Mucosa of descending colon (tissue), 3 donors: ENCODE results near the gene MUTYH. TPM values are rescaled to one million over a fixed set of nuclear protein-coding genes. Genes with fewer than 3 reads are reported as not detected.
"Not testable (repeated sequence)": the region's sequence is repeated elsewhere in the genome, so short reads cannot be mapped to it uniquely, and the experiment has no call there.

Source experiments
- ATAC-seq: fragments of 200-7000 bp; cut with Tn5 transposase; one replicate; pipeline ENCODE4 v1.9.1; 2020; ENCODE audit warnings: mild to moderate bottlenecking, moderate library complexity
- DNase-seq, 3 donors: peaks; one replicate each; pipeline ENCODE4 v3.0.0-alpha.2; 2020
- H3K36me3 ChIP-seq: fragments of 200-600 bp; one replicate; pipeline ENCODE4 v1.8.0; 2021; ENCODE audit warnings: low read depth, mild to moderate bottlenecking
- H3K4me1 ChIP-seq: fragments of 200-600 bp; one replicate; pipeline ENCODE4 v1.8.0; 2021; ENCODE audit warnings: low read depth, mild to moderate bottlenecking
- H3K4me3 ChIP-seq: fragments of 200-600 bp; one replicate; pipeline ENCODE4 v1.8.0; 2021; ENCODE audit warnings: mild to moderate bottlenecking
- H3K9me3 ChIP-seq: fragments of 200-600 bp; one replicate; pipeline ENCODE4 v1.8.0; 2021; ENCODE audit warnings: mild to moderate bottlenecking
- intact Hi-C, 2 donors: fragments of 100-400 bp; cut with DNase I in 1 of 2; cut with micrococcal nuclease in 1 of 2; formaldehyde crosslinking; loops; one replicate each; pipeline versions ENCODE4 v1.11.0 to v1.11.1; 2022; cut with DNase I, micrococcal nuclease
- total RNA-seq, 3 donors: library from RNA; stranded (reverse); fragmentation: NEBNext Ultra II Directional in 2 of 3; extraction: Animal tissue kit (Norgen Biotek cat#: 25700) in 2 of 3; gene quantifications; one replicate each; pipeline versions ENCODE4 v1.2.1 to v1.2.4, GENCODE V29; 2021 to 2023
- TF ChIP-seq, protein P1 (sequence below): fragments of 200-600 bp; IDR thresholded peaks from one replicate; pipeline ENCODE4 v1.8.0; 2022; ENCODE audit warnings: antibody characterized with exemption, mild to moderate bottlenecking
- donor health status: DM: no; HTN: no; CAD: no; lungs with moderate emphysema.
- donor health status: DM: no; HTN: no; CAD: no.
- donor health status: DM: no; HTN: yes; CAD: no.

The MUTYH gene
- total RNA-seq, 3 donors from 2014 or later: 30.0 to 43.1 (median 35.8) TPM

DNA sequence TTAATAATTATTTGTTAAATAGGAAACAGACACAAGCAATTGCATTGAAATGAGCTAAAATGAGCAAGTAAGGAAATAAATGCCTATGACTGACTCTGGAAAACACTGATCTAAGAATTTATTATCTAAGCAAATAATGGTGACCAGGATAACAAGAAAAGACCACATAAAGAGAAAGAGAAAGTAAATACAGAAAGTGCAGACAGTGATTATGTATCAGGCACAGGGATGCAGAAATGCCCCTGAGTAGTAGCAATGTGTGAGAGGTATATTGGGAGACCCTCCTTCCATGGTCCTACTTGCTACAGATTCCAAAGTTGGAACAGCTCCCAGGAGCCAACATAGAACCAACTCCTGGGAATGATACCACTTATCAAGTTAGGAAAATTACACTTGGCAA is 33.3 kb upstream of the MUTYH start:
- H3K4me1 ChIP-seq: no peaks in the 10 kb centered on the region
- no peak overlapping the region for H3K4me3 ChIP-seq
- H3K9me3 ChIP-seq: no peaks in the 10 kb centered on the region
- intact Hi-C loops: no loop called here
- no peak for DNase-seq
- TF ChIP-seq, protein P1, sequence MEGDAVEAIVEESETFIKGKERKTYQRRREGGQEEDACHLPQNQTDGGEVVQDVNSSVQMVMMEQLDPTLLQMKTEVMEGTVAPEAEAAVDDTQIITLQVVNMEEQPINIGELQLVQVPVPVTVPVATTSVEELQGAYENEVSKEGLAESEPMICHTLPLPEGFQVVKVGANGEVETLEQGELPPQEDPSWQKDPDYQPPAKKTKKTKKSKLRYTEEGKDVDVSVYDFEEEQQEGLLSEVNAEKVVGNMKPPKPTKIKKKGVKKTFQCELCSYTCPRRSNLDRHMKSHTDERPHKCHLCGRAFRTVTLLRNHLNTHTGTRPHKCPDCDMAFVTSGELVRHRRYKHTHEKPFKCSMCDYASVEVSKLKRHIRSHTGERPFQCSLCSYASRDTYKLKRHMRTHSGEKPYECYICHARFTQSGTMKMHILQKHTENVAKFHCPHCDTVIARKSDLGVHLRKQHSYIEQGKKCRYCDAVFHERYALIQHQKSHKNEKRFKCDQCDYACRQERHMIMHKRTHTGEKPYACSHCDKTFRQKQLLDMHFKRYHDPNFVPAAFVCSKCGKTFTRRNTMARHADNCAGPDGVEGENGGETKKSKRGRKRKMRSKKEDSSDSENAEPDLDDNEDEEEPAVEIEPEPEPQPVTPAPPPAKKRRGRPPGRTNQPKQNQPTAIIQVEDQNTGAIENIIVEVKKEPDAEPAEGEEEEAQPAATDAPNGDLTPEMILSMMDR: no peak
- no peaks in the 10 kb centered on the region for H3K36me3 ChIP-seq
- ATAC-seq: no peak

DNA sequence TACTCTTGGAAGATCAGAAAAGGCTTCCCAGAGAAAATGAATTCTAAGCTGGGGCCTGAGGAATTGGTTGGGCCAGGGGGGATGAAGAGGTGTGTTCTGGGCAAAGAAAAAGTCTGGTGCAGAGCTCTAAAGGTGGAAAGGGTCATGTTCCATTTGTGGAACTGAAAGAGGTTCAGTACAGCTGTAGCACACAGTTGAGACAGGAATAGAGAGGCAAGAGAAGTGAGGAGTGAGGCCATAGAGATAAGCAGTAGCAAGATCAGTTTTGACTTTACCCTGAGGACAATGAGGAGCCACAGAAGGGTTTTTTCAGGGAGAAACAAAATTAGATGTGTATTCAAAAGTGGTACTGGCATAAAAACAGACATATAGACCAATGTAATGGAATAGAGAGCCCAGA is 30.3 kb upstream of the MUTYH start:
- intact Hi-C loops: no loop called here
- no peaks in the 10 kb centered on the region for H3K4me1 ChIP-seq
- no peak overlapping the region for H3K4me3 ChIP-seq
- TF ChIP-seq, protein P1: no peak
- H3K9me3 ChIP-seq: no peaks in the 10 kb centered on the region
- no peak for ATAC-seq
- H3K36me3 ChIP-seq: no peaks in the 10 kb centered on the region
- DNase-seq: no peak

DNA sequence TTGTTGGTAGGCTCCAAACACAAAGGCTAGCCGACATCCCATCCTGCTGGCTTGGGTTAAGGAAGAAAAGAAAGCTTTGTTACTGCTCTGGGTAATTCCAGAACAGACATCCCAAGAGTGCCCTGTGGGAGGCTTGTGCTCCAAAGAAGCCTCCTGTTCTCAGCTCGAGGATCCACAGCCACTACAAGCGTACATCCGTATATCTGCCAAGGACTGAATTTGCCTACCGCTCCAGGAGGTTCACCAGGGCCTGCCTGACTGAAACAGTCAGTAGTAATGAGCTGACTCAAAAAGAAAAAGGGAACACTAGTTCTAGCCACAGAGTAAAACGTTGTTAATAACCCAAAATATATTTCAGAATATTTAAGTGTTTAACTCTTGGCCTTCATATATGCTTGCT is 24.8 kb upstream of the MUTYH start:
- intact Hi-C loops: loop anchor here in 1 of 2 donors (10.0 kb wide), 1 partner anchor 210 kb away; no protein-coding TSS in a partner anchor
- H3K4me1 ChIP-seq: peaks cover 16% of the 10 kb centered on the region
- DNase-seq (no peak), ATAC-seq (no peak)
- H3K36me3 ChIP-seq: no peaks in the 10 kb centered on the region
- no peaks in the 10 kb centered on the region for H3K9me3 ChIP-seq
- TF ChIP-seq, protein P1: no peak
- no peak overlapping the region for H3K4me3 ChIP-seq

DNA sequence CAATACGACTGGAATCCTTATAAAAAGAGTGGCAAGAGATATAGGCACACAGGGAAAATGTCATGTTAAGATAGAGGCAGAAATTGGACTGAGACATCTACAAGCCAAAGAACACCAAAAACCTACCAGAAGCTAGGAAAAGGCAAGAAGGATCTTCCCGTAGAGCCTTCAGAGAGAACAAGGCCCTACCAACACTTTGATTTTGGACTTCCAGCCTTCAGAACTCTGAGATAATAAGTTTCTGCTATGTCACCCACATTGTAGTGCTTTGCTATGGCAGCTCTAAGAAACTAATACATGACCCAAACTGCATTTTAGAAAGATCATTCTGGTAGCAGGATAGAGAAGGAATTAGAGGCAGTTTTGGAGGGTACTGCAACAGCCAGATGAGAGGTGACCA is 24.1 kb upstream of the MUTYH start:
- Histone ChIP-seq H3K4me3 (no peak overlapping the region), H3K36me3 (no peaks in the 10 kb centered on the region), H3K9me3 (no peaks in the 10 kb centered on the region), H3K4me1 (peaks cover 18% of the 10 kb centered on the region)
- no peak for DNase-seq
- TF ChIP-seq, protein P1: no peak
- no peak for ATAC-seq
- intact Hi-C loops: loop anchor here in 1 of 2 donors (10.0 kb wide), 1 partner anchor 211 kb away; no protein-coding TSS in a partner anchor

DNA sequence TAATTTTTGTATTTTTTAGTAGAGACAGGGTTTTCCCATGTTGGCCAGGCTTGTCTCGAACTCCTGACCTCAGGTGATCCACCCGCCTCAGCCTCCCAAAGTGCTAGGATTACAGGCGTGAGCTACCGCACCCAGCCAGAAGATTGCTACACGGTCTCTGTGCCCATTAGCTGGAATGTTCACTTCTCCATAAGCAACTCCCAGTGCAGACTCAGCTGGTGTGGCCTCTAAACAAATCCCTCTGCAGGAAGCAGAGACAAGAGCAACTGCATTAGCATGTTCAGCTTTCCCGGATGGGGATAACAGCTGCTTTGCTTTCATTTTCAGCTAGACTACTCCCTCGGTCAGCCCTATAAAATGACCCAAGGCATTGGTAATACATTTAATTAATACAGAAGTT is 20.7 kb upstream of the MUTYH start:
- H3K36me3 ChIP-seq, H3K4me3 ChIP-seq, H3K9me3 ChIP-seq: not testable (repeated sequence)
- H3K4me1 ChIP-seq: peaks cover 18% of the 10 kb centered on the region
- intact Hi-C loops: loop anchor here in 1 of 2 donors (2.0 to 10.0 kb wide), 2 partner anchors 130 to 214 kb away; partner anchors contain the start of gene TESK2
- DNase-seq (peak in 2 of 3 donors; percentile 43 to 63), ATAC-seq (peak; percentile 97)

DNA sequence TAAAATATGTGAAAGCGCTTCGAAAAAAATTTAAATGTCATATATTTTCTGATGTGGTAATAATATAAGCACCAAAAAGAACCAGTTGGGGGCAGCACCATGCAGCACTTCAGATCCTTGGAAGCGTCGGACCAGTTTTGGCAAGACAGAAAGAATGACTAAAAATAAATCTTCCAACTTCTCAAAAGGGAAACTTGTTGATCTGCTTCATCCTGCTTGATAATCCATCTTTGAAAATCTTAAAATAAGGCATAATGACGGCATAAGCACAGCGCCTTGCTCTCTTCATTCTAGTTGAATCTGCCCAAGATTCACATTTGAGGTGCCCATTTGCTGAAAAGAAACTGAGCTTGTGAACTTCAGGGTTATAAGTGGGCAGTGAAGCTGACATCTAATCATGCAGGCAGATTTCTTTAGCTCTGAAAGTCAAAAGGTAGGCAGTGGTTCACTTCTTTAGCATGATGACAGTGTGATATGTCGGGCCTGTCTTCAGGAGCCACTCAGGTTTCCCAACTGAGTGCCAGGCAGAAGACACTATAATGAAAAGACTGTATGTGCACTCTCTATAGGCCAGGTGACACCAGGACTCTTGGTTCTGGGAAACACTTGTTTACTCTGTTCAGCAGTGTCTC is 19.8 kb upstream of the MUTYH start:
- Histone ChIP-seq H3K36me3 (no peaks in the 10 kb centered on the region), H3K4me1 (peaks cover 18% of the 10 kb centered on the region), H3K4me3 (no peak overlapping the region), H3K9me3 (no peaks in the 10 kb centered on the region)
- ATAC-seq: peak; percentile 67
- TF ChIP-seq, protein P1: peak; percentile 38
- intact Hi-C loops: loop anchor here (2.0 to 10.0 kb wide), 2 partner anchors 131 to 215 kb away; partner anchors contain the start of gene TESK2 (in 1 of the 2)
- DNase-seq: peak in 2 of 3 donors; percentile 61 to 90
